SU-DHL-6 (cell line): Measurements from ENCODE around the gene BID.

Experiments used
- H2AFZ ChIP-seq: fragments of 200-600 bp; sonication (generic); 2 replicates; pipeline ENCODE4 v1.6.1; 2014; ENCODE audit warnings: low read depth, mild to moderate bottlenecking, moderate library complexity, mixed read lengths, antibody characterized with exemption, low read length; ENCODE audit not compliant: severe bottlenecking
- H3F3A ChIP-seq: fragments of 200-600 bp; shearing (Covaris generic); 2 replicates; pipeline ENCODE4 v1.6.0; 2016; ENCODE audit warnings: antibody characterized with exemption, mild to moderate bottlenecking; ENCODE audit not compliant: insufficient read depth
- H3K27ac ChIP-seq: fragments of 200-600 bp; sonication (generic); 2 replicates; pipeline ENCODE4 v1.5.1; 2016; ENCODE audit warnings: low read depth, mild to moderate bottlenecking, low read length, moderate library complexity, mixed read lengths
- H3K27me3 ChIP-seq: fragments of 200-600 bp; sonication (generic), shearing (Covaris generic); 2 replicates; pipeline ENCODE4 v1.6.0; 2014; ENCODE audit warnings: mild to moderate bottlenecking, low read length
- H3K36me3 ChIP-seq: fragments of 200-600 bp; sonication (generic); 2 replicates; pipeline ENCODE4 v1.6.1; 2014; ENCODE audit warnings: mild to moderate bottlenecking, low read length, mixed read lengths
- H3K4me2 ChIP-seq: fragments of 300-600, 200-600 bp; shearing (Covaris generic), sonication (generic); 2 replicates; pipeline ENCODE4 v1.6.0; 2014; ENCODE audit warnings: low read length, low read depth, mild to moderate bottlenecking; ENCODE audit not compliant: poor library complexity, severe bottlenecking
- H3K4me3 ChIP-seq: fragments of 200-600 bp; sonication (generic); 2 replicates; pipeline ENCODE4 v1.5.1; 2014; ENCODE audit warnings: antibody characterized with exemption, low read length, mild to moderate bottlenecking, mixed read lengths; ENCODE audit not compliant: insufficient read depth, poor library complexity, severe bottlenecking
- H3K79me2 ChIP-seq: fragments of 200-600 bp; sonication (generic); 2 replicates; pipeline ENCODE4 v1.6.1; 2014; ENCODE audit warnings: mild to moderate bottlenecking, low read length, moderate library complexity; ENCODE audit not compliant: insufficient read depth
- H3K9ac ChIP-seq: fragments of 200-600 bp; sonication (generic); 2 replicates; pipeline ENCODE4 v1.7.0; 2014; ENCODE audit warnings: mild to moderate bottlenecking, low read length
- H3K9me2 ChIP-seq: fragments of 200-600 bp; sonication (generic); replicated peaks from 2 replicates; pipeline ENCODE4 v1.6.1; 2014; ENCODE audit warnings: low read length; ENCODE audit not compliant: insufficient read depth
- H3K9me3 ChIP-seq: fragments of 200-600 bp; sonication (generic); 2 replicates; pipeline ENCODE4 v1.6.1; 2014; ENCODE audit warnings: low read length, mixed read lengths; ENCODE audit not compliant: insufficient read depth
- H4K20me1 ChIP-seq: fragments of 200-600 bp; sonication (generic); 2 replicates; pipeline ENCODE4 v1.6.1; 2014; ENCODE audit warnings: low read depth, mild to moderate bottlenecking, antibody characterized with exemption, low read length, moderate library complexity, mixed read lengths
- EZH2phosphoT487 ChIP-seq: fragments of 200-600 bp; sonication (generic), shearing (Covaris generic); conservative IDR thresholded peaks from 2 replicates; pipeline ENCODE4 v1.6.1; 2018; ENCODE audit warnings: mild to moderate bottlenecking, antibody characterized with exemption, low read length, moderate library complexity, mixed read lengths
- TF ChIP-seq, protein P1 (sequence below): fragments of 200-600 bp; sonication (generic); IDR thresholded peaks from one replicate; pipeline ENCODE4 v1.5.1; 2017; ENCODE audit warnings: antibody characterized with exemption, mild to moderate bottlenecking, low read length, moderate library complexity; ENCODE audit not compliant: insufficient read depth, poor library complexity, severe bottlenecking

The BID gene

DNA sequence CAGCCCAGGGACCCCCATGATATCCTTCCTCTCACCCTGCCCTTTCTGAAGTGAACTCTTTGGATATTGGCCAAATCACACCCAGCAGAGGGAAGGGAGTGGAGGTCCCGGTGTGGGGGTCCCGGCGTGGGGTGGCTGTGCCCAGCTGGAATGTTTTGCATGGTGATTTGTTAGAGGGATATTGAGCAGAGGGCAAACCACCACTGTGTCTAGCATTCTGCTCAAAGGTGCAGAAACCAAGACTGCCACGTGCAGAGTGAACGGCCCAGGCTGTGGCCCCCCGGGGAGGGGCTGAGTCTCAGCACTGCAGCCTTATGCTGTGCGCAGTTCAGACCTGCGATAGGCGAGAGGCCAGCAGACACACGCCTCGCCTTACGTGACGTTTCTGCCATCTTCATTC is 7.9 kb upstream of the BID start:
- Histone ChIP-seq H2AFZ (no peak overlapping the region), H3K9ac (no peak overlapping the region), H3K4me3 (no peak overlapping the region), H3K27me3 (no peaks in the 10 kb centered on the region), H3K27ac (no peak overlapping the region), H4K20me1 (no peaks in the 10 kb centered on the region), H3K4me2 (no peak overlapping the region), H3K79me2 (no peaks in the 10 kb centered on the region), H3K9me2 (no peaks in the 10 kb centered on the region), H3K36me3 (no peaks in the 10 kb centered on the region), H3K9me3 (no peaks in the 10 kb centered on the region), H3F3A (no peaks in the 10 kb centered on the region)
- no peak for TF ChIP-seq EZH2phosphoT487
- TF ChIP-seq, protein P1, sequence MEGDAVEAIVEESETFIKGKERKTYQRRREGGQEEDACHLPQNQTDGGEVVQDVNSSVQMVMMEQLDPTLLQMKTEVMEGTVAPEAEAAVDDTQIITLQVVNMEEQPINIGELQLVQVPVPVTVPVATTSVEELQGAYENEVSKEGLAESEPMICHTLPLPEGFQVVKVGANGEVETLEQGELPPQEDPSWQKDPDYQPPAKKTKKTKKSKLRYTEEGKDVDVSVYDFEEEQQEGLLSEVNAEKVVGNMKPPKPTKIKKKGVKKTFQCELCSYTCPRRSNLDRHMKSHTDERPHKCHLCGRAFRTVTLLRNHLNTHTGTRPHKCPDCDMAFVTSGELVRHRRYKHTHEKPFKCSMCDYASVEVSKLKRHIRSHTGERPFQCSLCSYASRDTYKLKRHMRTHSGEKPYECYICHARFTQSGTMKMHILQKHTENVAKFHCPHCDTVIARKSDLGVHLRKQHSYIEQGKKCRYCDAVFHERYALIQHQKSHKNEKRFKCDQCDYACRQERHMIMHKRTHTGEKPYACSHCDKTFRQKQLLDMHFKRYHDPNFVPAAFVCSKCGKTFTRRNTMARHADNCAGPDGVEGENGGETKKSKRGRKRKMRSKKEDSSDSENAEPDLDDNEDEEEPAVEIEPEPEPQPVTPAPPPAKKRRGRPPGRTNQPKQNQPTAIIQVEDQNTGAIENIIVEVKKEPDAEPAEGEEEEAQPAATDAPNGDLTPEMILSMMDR, result no peak

DNA sequence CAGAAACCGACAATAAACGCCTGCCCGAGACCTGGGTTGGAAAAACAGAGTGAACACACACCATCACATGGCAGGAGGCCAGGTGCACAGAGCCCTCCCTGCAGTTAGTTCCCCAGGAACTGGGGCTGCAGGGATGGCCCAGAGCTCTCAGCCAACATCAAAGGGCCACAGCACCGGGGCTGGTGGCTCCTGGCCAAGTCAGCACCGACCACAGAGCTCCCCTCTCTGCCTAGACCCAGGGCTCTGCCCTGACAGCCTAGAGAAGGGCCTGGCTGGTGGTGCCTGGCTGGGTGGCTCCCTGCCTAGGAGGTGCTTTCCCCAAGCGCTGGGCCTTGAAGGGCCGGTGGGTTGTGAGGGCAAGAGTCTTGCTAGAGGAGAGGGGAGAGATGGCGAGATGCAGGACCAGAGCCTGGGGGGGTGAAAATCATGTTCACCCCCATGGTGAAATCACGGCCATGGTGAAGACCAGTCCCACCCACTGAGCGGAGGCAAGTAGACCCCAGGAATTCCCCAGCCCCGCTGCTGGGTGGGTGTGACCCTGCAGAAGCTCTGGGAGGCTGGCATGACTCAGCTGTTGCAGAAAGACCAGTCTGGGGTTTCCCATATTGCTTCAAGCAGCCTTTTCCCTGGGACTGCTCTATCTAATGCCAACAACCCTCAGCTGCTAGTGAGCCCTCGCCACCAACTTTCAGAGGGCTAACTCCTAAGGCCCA is 7.2 kb upstream of the BID start:
- Histone ChIP-seq H3K4me2 (no peak overlapping the region), H3K9ac (no peak overlapping the region), H3F3A (no peaks in the 10 kb centered on the region), H3K27ac (no peak overlapping the region), H3K36me3 (no peaks in the 10 kb centered on the region), H3K9me3 (no peaks in the 10 kb centered on the region), H4K20me1 (no peaks in the 10 kb centered on the region), H3K4me3 (no peak overlapping the region), H2AFZ (no peak overlapping the region), H3K79me2 (no peaks in the 10 kb centered on the region), H3K27me3 (no peaks in the 10 kb centered on the region), H3K9me2 (no peaks in the 10 kb centered on the region)
- TF ChIP-seq, protein P1, result no peak
- no peak for TF ChIP-seq EZH2phosphoT487

DNA sequence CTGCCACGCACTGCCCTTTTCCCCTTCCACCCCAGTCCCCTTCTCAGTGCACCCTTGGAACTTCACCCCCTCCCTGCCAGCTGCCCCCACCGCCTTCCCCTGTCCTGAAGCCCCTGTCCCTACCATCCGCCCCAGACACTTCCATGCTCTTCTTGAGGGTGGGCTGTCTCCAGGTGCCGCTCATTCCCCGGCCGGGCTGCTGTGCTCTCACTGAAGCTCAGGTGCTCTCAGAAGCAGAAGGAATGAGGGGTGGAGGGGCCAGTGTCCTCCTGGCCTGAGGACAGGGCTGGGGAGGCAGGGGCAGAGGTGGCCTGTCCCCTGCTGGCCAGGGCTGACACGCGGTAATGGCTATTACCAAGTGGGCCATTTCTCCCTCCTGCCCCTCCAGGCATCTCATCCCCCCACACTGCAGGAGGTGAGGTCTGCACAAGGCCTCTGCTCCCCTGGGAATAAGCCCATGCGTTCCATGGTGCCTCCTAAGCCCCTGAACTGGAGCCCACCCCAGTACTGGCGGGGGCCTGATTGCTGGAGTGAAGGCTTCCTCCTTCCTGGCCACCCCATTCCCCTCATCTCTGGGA is 6.6 kb upstream of the BID start:
- Histone ChIP-seq H3K27me3 (no peaks in the 10 kb centered on the region), H3K9ac (no peak overlapping the region), H4K20me1 (no peaks in the 10 kb centered on the region), H3K9me2 (no peaks in the 10 kb centered on the region), H3K27ac (no peak overlapping the region), H3K4me2 (no peak overlapping the region), H2AFZ (no peak overlapping the region), H3K4me3 (no peak overlapping the region), H3F3A (no peaks in the 10 kb centered on the region), H3K36me3 (no peaks in the 10 kb centered on the region), H3K9me3 (no peaks in the 10 kb centered on the region), H3K79me2 (no peaks in the 10 kb centered on the region)
- no peak for TF ChIP-seq EZH2phosphoT487
- TF ChIP-seq, protein P1, result no peak
